Right lobe of liver (tissue), 4 donors: Measurements from ENCODE around the gene BAHCC1.
"Not testable (repeated sequence)": the region's sequence is repeated elsewhere in the genome, so short reads cannot be mapped to it uniquely, and the experiment has no call there.

ENCODE experiments used
- CTCF ChIP-seq, 4 donors: fragments of 200-600 bp in 3 of 4; fragments of 450-650 bp in 1 of 4; IDR thresholded peaks; one replicate each; pipeline versions ENCODE4 v1.5.1 to v1.8.0; 2016 to 2022; ENCODE audit warnings: antibody characterized with exemption in 4 of 4, mild to moderate bottlenecking in 2 of 4
- POLR2A ChIP-seq: fragments of 450-650 bp; IDR thresholded peaks from one replicate; pipeline ENCODE4 v1.6.1; 2017; ENCODE audit warnings: antibody characterized with exemption, mild to moderate bottlenecking
- donor health status: DM: no; HTN: no; CAD: no.
- donor health status: DM: no; HTN: no; CAD: no.
- donor health status: DM: no; HTN: yes; CAD: no.

GRCh38 chr17:81352056-81352455, 43.2 kb upstream of the BAHCC1 start:
- TF ChIP-seq CTCF (IDR thresholded peaks at IDR 0.05); POLR2A: not testable (repeated sequence)
